ENCODE measurements around the gene BTN2A1.

DNA sequence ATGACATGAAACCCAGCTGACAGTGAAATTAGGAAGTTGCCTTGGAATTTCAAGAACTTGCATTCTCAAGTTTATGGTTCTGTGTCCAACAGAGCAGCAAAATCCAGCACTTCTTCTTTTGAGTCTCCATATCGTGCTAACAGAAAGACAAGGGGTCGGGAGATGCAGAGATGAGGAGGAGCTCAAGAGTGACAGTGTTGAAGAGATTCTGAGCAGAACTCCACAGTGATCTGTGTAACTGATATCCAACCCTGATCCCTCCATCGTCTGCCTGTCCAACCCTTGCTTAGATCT lies 21.2 kb downstream of the BTN2A1 start:
- TF ChIP-seq, protein P1, sequence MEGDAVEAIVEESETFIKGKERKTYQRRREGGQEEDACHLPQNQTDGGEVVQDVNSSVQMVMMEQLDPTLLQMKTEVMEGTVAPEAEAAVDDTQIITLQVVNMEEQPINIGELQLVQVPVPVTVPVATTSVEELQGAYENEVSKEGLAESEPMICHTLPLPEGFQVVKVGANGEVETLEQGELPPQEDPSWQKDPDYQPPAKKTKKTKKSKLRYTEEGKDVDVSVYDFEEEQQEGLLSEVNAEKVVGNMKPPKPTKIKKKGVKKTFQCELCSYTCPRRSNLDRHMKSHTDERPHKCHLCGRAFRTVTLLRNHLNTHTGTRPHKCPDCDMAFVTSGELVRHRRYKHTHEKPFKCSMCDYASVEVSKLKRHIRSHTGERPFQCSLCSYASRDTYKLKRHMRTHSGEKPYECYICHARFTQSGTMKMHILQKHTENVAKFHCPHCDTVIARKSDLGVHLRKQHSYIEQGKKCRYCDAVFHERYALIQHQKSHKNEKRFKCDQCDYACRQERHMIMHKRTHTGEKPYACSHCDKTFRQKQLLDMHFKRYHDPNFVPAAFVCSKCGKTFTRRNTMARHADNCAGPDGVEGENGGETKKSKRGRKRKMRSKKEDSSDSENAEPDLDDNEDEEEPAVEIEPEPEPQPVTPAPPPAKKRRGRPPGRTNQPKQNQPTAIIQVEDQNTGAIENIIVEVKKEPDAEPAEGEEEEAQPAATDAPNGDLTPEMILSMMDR (conservative IDR thresholded peaks at IDR 0.05; ENCODE audit: low read depth, low read length) = no peak
- TF ChIP-seq EZH2phosphoT487 (IDR thresholded peaks at IDR 0.05; ENCODE audit: borderline replicate concordance, low read length) = no peak
